GM12874 (cell line): ENCODE results near the gene MYBPC1.

ENCODE experiments used
- TF ChIP-seq, protein P1 (sequence below): IDR thresholded peaks from 2 replicates; pipeline ENCODE4 v1.5.1; 2011; ENCODE audit warnings: low read depth, mild to moderate bottlenecking, control low read depth, low read length, moderate library complexity; ENCODE audit not compliant: insufficient read depth

MYBPC1 gene

DNA sequence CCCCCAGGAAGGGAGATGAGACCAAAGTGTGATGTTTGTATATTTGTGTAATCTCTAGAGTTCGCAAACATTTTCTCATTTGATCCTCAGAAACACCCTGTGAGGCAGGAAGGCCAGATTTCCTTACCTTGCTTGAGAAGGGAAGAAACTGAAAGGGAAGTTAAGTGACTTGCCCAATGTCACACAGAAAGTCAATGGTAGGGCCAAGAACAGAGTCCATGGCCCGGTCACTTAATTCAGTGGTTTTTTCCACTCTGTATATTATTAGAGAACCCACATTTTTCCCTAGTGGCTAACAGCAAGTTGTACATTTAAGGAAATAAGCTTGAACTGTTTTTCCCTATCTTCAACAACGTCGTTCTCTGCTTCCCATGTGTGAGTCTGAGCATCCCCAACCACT is 77.1 kb downstream of the MYBPC1 start:
- TF ChIP-seq, protein P1, sequence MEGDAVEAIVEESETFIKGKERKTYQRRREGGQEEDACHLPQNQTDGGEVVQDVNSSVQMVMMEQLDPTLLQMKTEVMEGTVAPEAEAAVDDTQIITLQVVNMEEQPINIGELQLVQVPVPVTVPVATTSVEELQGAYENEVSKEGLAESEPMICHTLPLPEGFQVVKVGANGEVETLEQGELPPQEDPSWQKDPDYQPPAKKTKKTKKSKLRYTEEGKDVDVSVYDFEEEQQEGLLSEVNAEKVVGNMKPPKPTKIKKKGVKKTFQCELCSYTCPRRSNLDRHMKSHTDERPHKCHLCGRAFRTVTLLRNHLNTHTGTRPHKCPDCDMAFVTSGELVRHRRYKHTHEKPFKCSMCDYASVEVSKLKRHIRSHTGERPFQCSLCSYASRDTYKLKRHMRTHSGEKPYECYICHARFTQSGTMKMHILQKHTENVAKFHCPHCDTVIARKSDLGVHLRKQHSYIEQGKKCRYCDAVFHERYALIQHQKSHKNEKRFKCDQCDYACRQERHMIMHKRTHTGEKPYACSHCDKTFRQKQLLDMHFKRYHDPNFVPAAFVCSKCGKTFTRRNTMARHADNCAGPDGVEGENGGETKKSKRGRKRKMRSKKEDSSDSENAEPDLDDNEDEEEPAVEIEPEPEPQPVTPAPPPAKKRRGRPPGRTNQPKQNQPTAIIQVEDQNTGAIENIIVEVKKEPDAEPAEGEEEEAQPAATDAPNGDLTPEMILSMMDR, result no peak

DNA sequence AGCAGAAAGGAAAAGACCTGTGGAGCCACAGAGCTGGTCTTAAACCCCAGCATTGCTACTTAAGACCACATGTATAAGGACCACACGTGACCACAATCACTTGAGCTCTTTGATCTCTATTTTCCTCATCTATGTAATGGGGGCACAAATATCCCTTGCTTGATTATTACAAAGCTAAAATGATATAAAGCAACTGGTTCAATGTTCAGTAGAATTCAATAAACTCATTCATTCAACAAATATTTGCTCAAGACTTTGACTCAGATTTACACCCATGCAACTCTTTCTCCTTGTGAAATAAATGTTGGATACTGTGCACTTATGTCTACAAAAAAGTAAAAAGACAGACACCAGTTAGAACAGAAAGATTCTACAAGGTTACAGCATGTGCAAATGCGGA is 80.8 kb downstream of the MYBPC1 start:
- TF ChIP-seq, protein P1, result no peak

DNA sequence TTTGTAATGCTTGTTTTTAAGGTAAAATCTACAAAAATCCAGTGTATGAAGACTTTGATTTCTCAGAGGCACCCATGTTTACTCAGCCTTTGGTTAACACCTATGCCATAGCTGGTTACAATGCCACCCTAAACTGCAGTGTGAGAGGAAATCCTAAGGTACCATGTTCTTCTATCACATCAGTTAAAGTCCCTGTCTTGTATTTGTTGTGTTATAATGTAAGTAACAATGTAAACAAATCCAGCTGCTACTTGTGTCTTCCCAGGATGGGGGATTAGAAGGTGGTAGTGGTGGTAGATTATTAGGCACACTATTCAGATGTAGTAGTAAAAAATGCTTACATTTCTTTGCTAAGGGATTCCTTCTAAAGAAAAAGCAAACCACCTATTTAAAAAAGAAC is 83.3 kb downstream of the MYBPC1 start:
- TF ChIP-seq, protein P1, result no peak

DNA sequence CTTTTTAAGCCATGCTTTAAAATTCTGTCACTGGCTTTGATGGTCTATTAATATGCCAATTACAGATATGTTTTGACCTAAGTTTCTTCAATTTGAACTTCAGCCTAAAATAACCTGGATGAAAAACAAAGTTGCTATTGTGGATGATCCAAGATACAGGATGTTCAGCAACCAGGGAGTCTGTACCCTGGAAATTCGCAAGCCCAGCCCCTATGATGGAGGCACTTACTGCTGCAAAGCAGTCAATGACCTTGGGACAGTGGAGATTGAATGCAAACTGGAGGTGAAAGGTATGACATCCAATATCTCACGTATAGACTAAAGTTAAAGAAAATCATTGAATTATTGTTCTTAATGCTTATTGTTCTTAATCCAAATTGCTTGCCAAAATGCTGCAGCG is 85.5 kb downstream of the MYBPC1 start:
- TF ChIP-seq, protein P1, result no peak

DNA sequence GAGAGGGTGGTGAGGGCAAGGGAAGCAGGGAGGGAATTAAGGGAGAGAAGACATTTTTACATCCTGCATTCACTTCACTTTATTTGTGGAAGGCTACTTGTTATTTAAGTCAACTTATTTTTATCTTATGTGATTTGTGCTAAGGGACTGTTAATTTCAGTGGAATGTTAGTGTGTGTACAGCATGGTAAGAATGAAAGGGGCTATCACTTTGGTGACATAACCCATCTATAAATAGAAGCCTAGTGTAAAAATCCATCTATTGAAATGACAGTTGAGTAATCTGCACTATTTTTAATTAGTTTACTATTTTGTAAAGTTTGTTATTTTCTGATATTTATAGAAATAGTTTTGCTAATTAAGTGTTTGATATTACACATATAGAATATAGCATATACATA is 85.9 kb downstream of the MYBPC1 start:
- TF ChIP-seq, protein P1, result no peak

DNA sequence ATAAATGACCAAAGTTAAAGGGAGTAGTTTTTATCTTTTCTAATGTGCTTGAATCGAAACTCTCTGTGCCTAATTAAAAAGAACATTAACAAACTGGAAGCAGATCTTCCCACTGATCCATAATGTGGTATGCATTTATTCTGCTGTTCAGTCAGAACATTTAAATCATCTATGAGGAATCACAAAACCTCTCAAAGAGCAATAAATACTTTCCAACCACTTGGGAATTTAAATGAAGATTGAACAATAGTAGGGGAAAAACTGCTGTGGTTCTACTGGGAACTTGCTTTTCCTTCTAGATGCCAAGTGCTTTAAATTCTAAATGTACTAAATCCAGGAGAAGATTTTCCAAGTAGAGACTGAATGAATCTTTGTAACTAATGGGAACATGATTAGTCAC is 90.3 kb downstream of the MYBPC1 start:
- TF ChIP-seq, protein P1, result no peak

DNA sequence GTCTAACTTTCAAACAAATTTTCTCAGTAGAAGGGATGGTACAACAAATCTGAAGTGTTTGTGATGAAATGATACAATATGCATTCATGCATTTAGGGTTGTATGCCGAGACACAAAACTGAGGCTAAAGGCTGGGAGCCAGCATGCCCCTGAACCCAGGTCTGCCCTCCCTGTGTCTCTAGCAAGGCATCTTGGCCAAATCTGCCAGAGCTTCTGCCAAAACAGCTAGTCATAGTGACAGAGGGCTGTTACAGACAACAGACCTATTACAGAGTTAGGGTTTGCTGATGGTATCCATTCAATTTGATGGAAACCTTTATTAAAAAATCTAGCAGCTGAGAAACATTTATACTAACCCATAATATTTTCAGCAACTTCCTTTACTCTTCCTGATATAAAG is 91.4 kb downstream of the MYBPC1 start:
- TF ChIP-seq, protein P1, result no peak

DNA sequence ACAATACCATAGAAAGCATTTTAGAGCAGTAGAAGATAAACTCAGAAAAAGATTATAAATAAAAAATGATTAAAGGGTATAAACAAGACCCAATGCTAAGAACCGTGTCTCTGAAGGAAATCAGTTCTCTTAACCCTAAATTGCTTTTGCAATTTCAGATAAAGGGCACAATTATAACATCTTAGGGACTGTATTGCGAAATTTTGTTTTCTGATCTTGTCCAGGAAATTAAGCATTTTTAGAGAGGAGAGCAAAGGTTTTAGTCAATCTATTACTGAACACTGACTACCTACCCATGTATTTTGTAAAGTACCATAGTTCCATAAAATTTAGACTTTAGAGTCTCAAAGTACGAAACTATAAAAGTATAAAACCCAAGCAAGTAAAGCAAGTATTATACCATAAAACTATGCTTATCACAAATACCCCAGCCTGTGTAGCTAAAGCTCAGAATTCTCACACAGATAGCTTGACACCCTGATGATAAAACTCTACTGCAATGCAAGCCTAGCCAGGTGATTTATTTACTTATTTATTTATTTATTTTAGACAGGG is 95.8 kb downstream of the MYBPC1 start:
- TF ChIP-seq, protein P1, result no peak
